Right atrium auricular region (tissue), 2 donors: Measurements from ENCODE around the gene PDK2. TPM values are rescaled to one million over a fixed set of nuclear protein-coding genes. Genes with fewer than 3 reads are reported as not detected.

ENCODE experiments used
- DNase-seq: peaks from one replicate; pipeline ENCODE4 v3.0.0-alpha.2; 2019; ENCODE audit warnings: low spot score
- H3K27ac ChIP-seq, 2 donors: fragments of 200-600 bp; sonication (generic); 1 replicate in 1 of 2; 2 replicates in 1 of 2; pipeline ENCODE4 v1.5.1; 2016 to 2019
- H3K27me3 ChIP-seq, 2 donors: fragments of 200-600 bp; sonication (generic); one replicate each; pipeline versions ENCODE4 v1.5.1 to v1.6.0; 2017 to 2019
- H3K36me3 ChIP-seq: fragments of 200-600 bp; sonication (generic); one replicate; pipeline ENCODE4 v1.5.1; 2016
- H3K4me1 ChIP-seq, 2 donors: fragments of 200-600 bp; sonication (generic); one replicate each; pipeline versions ENCODE4 v1.5.1 to v1.6.0; 2017 to 2019
- H3K4me3 ChIP-seq, 2 donors: fragments of 200-600 bp; sonication (generic); 1 replicate in 1 of 2; 2 replicates in 1 of 2; pipeline ENCODE4 v1.5.1; 2017 to 2019; ENCODE audit warnings: mild to moderate bottlenecking in 1 of 2, moderate library complexity in 1 of 2
- H3K9me3 ChIP-seq, 2 donors: fragments of 200-600 bp; sonication (generic); one replicate each; pipeline ENCODE4 v1.5.1; 2019
- total RNA-seq, 2 donors: library from RNA; depleted of rRNA; stranded (reverse); fragments of >200 nt; gene quantifications; one replicate each; pipeline ENCODE4 v1.1.0, GENCODE V29; 2016
- TF ChIP-seq, protein P1 (sequence below), 2 donors: fragments of 200-600 bp; sonication (generic); IDR thresholded peaks; one replicate each; pipeline ENCODE4 v1.5.1; 2019; ENCODE audit warnings: antibody characterized with exemption in 2 of 2

The PDK2 gene
- total RNA-seq, 2 donors from 2014 or later, result 186 to 214 TPM

GRCh38 chr17:50075446-50076032, 19.6 kb upstream of the PDK2 start:
- Histone ChIP-seq H3K36me3 (peaks cover 85% of the 10 kb centered on the region), H3K27me3 (no peaks in the 10 kb centered on the region), H3K9me3 (no peaks in the 10 kb centered on the region), H3K4me1 (peaks cover 0 to 10% of the 10 kb centered on the region in 2 donors), H3K4me3 (no peak overlapping the region), H3K27ac (no peak overlapping the region)
- no peak for DNase-seq
- TF ChIP-seq, protein P1, sequence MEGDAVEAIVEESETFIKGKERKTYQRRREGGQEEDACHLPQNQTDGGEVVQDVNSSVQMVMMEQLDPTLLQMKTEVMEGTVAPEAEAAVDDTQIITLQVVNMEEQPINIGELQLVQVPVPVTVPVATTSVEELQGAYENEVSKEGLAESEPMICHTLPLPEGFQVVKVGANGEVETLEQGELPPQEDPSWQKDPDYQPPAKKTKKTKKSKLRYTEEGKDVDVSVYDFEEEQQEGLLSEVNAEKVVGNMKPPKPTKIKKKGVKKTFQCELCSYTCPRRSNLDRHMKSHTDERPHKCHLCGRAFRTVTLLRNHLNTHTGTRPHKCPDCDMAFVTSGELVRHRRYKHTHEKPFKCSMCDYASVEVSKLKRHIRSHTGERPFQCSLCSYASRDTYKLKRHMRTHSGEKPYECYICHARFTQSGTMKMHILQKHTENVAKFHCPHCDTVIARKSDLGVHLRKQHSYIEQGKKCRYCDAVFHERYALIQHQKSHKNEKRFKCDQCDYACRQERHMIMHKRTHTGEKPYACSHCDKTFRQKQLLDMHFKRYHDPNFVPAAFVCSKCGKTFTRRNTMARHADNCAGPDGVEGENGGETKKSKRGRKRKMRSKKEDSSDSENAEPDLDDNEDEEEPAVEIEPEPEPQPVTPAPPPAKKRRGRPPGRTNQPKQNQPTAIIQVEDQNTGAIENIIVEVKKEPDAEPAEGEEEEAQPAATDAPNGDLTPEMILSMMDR (IDR thresholded peaks at IDR 0.05), result no peak

DNA sequence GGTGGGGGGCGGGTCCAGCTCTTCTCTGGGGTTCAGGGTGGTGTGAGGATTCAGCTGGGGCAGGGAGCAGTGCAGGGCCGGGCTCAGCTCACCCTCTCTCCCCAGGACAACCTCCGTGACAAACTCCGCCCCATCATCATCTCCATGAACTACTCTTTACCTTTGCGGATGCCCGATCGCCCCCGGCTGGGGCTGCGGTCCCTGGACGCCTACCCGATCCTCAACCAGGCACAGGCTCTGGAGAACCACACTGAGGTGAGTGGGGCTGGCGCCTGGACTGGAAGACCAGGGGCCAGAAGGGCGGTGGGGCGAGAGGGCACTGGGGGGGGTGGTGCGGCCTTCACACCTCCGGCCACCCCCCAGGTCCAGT, 18.9 kb upstream of the PDK2 start:
- Histone ChIP-seq H3K27me3 (no peaks in the 10 kb centered on the region), H3K4me3 (no peak overlapping the region), H3K9me3 (no peaks in the 10 kb centered on the region), H3K27ac (no peak overlapping the region), H3K36me3 (peaks cover 81% of the 10 kb centered on the region), H3K4me1 (peaks cover 0 to 10% of the 10 kb centered on the region in 2 donors)
- TF ChIP-seq, protein P1 (IDR thresholded peaks at IDR 0.05), result no peak
- DNase-seq, result no peak

- H3K27ac ChIP-seq, result no peak overlapping the region
- no peak overlapping the region for H3K4me3 ChIP-seq
- H3K36me3 ChIP-seq, result peaks cover 81% of the 10 kb centered on the region
- H3K9me3 ChIP-seq, result no peaks in the 10 kb centered on the region
- peaks cover 0 to 10% of the 10 kb centered on the region in 2 donors for H3K4me1 ChIP-seq
- H3K27me3 ChIP-seq, result no peaks in the 10 kb centered on the region
- no peak for DNase-seq
- TF ChIP-seq, protein P1 (IDR thresholded peaks at IDR 0.05), result no peak
Measured at GRCh38 chr17:50076591-50077235, 18.4 kb upstream of the PDK2 start.

DNA sequence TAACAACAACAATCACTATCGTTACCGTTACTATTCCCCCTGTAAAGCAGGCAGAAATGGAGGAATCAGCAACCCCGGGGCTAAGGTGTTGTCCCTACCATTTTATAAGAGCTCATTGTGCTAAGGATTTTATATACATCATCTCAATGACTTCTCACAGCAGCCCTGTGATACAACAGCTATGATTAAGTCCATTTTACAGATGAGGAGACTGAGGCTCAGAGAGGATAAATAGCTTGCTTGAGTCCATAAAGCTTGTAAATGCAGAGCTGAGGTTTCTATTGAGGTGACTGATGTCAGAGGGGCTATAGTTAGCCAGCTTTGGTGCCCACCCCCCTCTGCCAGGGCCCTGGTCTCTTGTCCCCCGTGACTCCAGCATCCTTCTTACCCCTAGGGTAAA, 16.7 kb upstream of the PDK2 start:
- Histone ChIP-seq H3K4me3 (no peak overlapping the region), H3K36me3 (peaks cover 69% of the 10 kb centered on the region), H3K27ac (no peak overlapping the region), H3K4me1 (peaks cover 0 to 10% of the 10 kb centered on the region in 2 donors), H3K9me3 (no peaks in the 10 kb centered on the region), H3K27me3 (no peaks in the 10 kb centered on the region)
- no peak for DNase-seq
- TF ChIP-seq, protein P1 (IDR thresholded peaks at IDR 0.05), result no peak

- TF ChIP-seq, protein P1 (IDR thresholded peaks at IDR 0.05), result peak; percentile 13 to 47
- H3K36me3 ChIP-seq, result peaks cover 59% of the 10 kb centered on the region
- no peak overlapping the region for H3K27ac ChIP-seq
- DNase-seq, result no peak
- peaks cover 0 to 10% of the 10 kb centered on the region in 2 donors for H3K4me1 ChIP-seq
- H3K27me3 ChIP-seq, result no peaks in the 10 kb centered on the region
- no peak overlapping the region for H3K4me3 ChIP-seq
- no peaks in the 10 kb centered on the region for H3K9me3 ChIP-seq
Measured at GRCh38 chr17:50079334-50080095, 15.6 kb upstream of the PDK2 start.
